OCI-LY3 (cell line): ENCODE measurements around the gene CATSPERZ.
A peak's percentile ranks its signal among the peaks of the same experiment; 100 is the strongest.

Experiments used
- H2AFZ ChIP-seq: fragments of 200-600, 300-600 bp; shearing (Covaris generic); 2 replicates; pipeline ENCODE4 v1.6.0; 2014; ENCODE audit warnings: antibody characterized with exemption, low read depth, low read length
- H3K27ac ChIP-seq: fragments of 200-600, 300-600 bp; sonication (generic); 2 replicates; pipeline ENCODE4 v1.5.1; 2014; ENCODE audit warnings: mild to moderate bottlenecking, low read length, moderate library complexity, mixed read lengths
- H3K27me3 ChIP-seq: fragments of 200-600, 300-600 bp; sonication (generic); 2 replicates; pipeline ENCODE4 v1.6.1; 2014; ENCODE audit warnings: low read depth, low read length, mixed read lengths
- H3K36me3 ChIP-seq: fragments of 200-600, 300-600 bp; sonication (generic); replicated peaks from 2 replicates; pipeline ENCODE3; 2014; ENCODE audit warnings: low read depth, low read length, mixed read lengths
- H3K4me1 ChIP-seq: fragments of 300-600, 200-600 bp; sonication (generic); 2 replicates; pipeline ENCODE4 v1.6.1; 2014; ENCODE audit warnings: low read length, mixed read lengths
- H3K4me2 ChIP-seq: fragments of 200-600, 300-600 bp; sonication (generic); 2 replicates; pipeline ENCODE4 v1.6.1; 2014; ENCODE audit warnings: low read length, mixed read lengths
- H3K4me3 ChIP-seq: fragments of 300-600, 200-600 bp; sonication (generic); 2 replicates; pipeline ENCODE4 v1.5.1; 2014; ENCODE audit warnings: antibody characterized with exemption, mild to moderate bottlenecking, low read length, moderate library complexity
- H3K79me2 ChIP-seq: fragments of 300-600, 200-600 bp; shearing (Covaris generic); 2 replicates; pipeline ENCODE4 v1.6.1; 2014; ENCODE audit warnings: mild to moderate bottlenecking, low read length, mixed read lengths
- H3K9ac ChIP-seq: fragments of 300-600, 200-600 bp; shearing (Covaris generic); 2 replicates; pipeline ENCODE4 v1.6.0; 2014; ENCODE audit warnings: mild to moderate bottlenecking, low read length, moderate library complexity
- H3K9me3 ChIP-seq: fragments of 200-600, 300-600 bp; shearing (Covaris generic); 2 replicates; pipeline ENCODE4 v1.6.1; 2014; ENCODE audit warnings: low read length, mixed read lengths; ENCODE audit not compliant: insufficient read depth
- H4K20me1 ChIP-seq: fragments of 200-600, 300-600 bp; sonication (generic); 2 replicates; pipeline ENCODE4 v1.6.1; 2016; ENCODE audit warnings: low read length, mixed read lengths; ENCODE audit not compliant: insufficient read depth
- EZH2phosphoT487 ChIP-seq: fragments of 200-600 bp; shearing (Covaris generic); IDR thresholded peaks from 2 replicates; pipeline ENCODE4 v1.6.1; 2018; ENCODE audit warnings: antibody characterized with exemption, mixed run types, low read depth
- TF ChIP-seq, protein P1 (sequence below): fragments of 200-600, 300-600 bp; sonication (generic); IDR thresholded peaks from 2 replicates; pipeline ENCODE4 v1.5.1; 2014; ENCODE audit warnings: antibody characterized with exemption, low read length, low read depth

CATSPERZ gene

DNA sequence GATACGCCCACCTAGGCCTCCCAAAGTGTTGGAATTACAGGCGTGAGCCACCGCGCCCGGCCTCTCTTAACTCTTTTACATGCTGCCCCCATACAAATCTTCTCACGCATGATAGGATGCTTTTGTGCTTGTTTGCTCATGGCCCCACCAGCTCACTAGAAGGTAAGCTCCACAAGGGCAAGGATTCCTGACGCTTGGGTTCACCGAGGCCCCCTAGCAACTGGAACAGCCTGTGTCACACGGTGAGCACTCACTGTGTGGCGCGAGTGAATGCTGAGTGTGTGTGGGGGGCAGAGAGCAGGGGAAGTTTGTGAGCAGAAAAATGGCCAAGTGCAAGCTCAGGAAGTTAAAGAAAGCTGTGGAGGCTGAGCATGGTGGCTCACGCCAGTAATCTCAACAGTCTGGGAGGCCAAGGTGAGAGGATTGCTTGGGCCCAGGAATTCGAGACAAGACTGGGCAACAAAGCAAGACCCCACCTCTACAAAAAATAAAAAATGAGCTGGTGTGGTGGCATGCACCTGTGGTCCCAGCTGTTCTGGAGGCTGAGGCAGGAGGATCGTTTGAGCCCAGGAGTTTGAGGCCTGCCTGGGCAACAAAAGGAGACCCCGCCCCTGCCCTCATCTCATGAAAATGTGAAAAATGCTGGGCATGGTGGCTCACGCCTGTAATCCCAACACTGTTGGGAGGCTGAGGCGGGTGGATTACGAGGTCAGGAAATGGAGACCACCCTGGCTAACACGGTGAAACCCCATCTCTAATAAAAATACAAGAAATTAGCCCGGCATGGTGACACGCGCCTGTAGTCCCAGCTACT, 18.0 kb upstream of the CATSPERZ start:
- Histone ChIP-seq H3K27ac (no peak overlapping the region), H3K4me2 (no peak overlapping the region), H3K4me3 (no peak overlapping the region), H2AFZ (no peak overlapping the region), H3K79me2 (peaks cover 10% of the 10 kb centered on the region; the same call in 1 of the 2 replicates), H3K9me3 (no peaks in the 10 kb centered on the region), H3K4me1 (peaks cover 12% of the 10 kb centered on the region), H3K36me3 (peaks cover 13% of the 10 kb centered on the region), H3K27me3 (no peaks in the 10 kb centered on the region), H4K20me1 (no peaks in the 10 kb centered on the region), H3K9ac (no peak overlapping the region)
- TF ChIP-seq, protein P1, sequence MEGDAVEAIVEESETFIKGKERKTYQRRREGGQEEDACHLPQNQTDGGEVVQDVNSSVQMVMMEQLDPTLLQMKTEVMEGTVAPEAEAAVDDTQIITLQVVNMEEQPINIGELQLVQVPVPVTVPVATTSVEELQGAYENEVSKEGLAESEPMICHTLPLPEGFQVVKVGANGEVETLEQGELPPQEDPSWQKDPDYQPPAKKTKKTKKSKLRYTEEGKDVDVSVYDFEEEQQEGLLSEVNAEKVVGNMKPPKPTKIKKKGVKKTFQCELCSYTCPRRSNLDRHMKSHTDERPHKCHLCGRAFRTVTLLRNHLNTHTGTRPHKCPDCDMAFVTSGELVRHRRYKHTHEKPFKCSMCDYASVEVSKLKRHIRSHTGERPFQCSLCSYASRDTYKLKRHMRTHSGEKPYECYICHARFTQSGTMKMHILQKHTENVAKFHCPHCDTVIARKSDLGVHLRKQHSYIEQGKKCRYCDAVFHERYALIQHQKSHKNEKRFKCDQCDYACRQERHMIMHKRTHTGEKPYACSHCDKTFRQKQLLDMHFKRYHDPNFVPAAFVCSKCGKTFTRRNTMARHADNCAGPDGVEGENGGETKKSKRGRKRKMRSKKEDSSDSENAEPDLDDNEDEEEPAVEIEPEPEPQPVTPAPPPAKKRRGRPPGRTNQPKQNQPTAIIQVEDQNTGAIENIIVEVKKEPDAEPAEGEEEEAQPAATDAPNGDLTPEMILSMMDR: no peak
- no peak for TF ChIP-seq EZH2phosphoT487

DNA sequence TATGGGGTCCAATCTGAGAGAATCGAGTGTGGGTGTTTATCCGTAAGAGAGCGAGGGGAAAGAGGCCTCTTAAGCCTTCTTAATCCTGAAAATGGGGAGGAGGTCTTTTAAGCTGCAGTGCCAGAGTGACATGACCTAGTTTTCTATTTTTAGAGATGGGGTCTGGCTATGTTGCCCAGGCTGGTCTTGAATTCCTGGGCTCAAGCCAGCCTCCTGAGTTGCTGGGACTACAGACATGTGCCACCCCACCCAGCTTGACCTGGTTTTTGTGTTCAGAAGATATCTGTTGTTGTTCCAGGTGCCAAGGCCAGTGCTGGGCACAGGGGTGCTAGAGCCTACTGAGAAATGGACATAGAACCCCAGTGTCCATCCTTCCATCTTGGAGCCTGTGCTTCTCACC, 17.1 kb upstream of the CATSPERZ start:
- Histone ChIP-seq H3K4me3 (no peak overlapping the region), H4K20me1 (no peaks in the 10 kb centered on the region), H3K9ac (no peak overlapping the region), H3K4me2 (no peak overlapping the region), H3K27me3 (no peaks in the 10 kb centered on the region), H3K4me1 (peaks cover 12% of the 10 kb centered on the region), H3K36me3 (peaks cover 13% of the 10 kb centered on the region), H3K27ac (no peak overlapping the region), H3K79me2 (peaks cover 10% of the 10 kb centered on the region; the same call in 1 of the 2 replicates), H3K9me3 (no peaks in the 10 kb centered on the region), H2AFZ (no peak overlapping the region)
- TF ChIP-seq, protein P1: no peak
- no peak for TF ChIP-seq EZH2phosphoT487

DNA sequence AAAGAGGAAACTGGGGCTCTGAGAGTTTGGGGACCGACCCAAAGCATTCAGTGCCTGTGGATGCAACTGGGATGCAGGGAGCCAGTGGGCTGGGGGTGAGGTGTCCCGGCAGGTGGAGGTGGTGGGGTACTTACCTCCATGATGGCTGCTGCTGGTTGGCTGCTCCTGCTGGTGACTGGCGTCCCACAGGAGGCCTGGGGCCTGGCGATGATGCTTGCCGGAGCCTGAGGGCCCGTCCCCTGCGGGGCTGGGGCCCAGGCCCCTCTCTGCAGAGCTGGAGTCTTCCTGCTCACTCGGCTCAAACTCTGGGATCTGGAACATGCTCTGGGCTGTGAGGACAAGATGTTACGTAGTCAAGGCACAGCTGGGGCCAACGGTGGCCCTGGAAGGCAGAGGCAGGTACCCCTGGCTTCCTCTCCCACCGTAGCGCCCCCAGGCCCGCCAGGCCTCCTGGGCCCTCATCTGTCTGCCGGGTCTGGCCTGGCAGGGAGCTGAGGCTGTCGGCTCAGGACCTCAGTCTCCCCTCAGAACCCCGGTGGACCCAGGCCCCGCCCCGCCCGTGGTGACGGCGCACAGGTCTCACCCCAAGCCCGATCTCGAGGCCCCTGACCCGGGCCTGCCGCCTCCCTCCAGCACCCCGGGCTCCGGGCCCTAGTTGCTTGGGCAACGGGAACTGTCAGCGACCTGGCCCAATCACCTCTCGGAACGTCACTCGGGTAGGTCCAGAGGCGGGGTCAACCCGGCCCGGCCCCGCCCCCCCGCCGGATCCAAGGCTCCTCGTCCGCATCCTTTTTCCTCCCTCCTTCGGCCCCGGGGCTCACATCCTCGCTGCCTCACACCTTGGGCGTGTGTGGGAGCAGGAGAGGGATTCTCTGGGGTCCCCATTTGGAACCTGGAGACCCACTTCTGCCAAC, 15.9 kb upstream of the CATSPERZ start, which contains the start of gene BAD:
Gene BAD, minus strand, starts transcription at position 618 of the 914 bp plus-strand sequence. Its CDS starts 297 bp downstream, at position 321.
- Histone ChIP-seq H3K4me1 (peaks cover 12% of the 10 kb centered on the region), H3K27me3 (no peaks in the 10 kb centered on the region), H3K4me3 (peak within 1 kb of the TSS; percentile 82), H3K9ac (peak within 1 kb of the TSS; percentile 89), H3K4me2 (peak within 1 kb of the TSS; percentile 86), H3K36me3 (peaks cover 9% of the 10 kb centered on the region), H3K79me2 (peaks cover 10% of the 10 kb centered on the region; the same call in 1 of the 2 replicates), H4K20me1 (no peaks in the 10 kb centered on the region), H2AFZ (peak within 1 kb of the TSS; percentile 55; the same call in 1 of the 2 replicates), H3K9me3 (no peaks in the 10 kb centered on the region), H3K27ac (peak within 1 kb of the TSS; percentile 81)
- TF ChIP-seq EZH2phosphoT487: no peak
- TF ChIP-seq, protein P1: 0 out of 2 replicates have a peak, but pooled peaks have one; percentile 4
